Activated naive CD4-positive, alpha-beta T cell treated with anti-CD3 and anti-CD28 coated beads, Interleukin-2, amount 50 U/mL, for 16 hours (primary cell): Measurements from ENCODE around the gene CCNT1.
"Not testable (repeated sequence)": the region's sequence is repeated elsewhere in the genome, so short reads cannot be mapped to it uniquely, and the experiment has no call there.

Experiments used
- DNase-seq: peaks from one replicate; pipeline ENCODE4 v3.0.0-alpha.2; 2020

Gene CCNT1

GRCh38 chr12:48690990-48691389 lies 25.5 kb downstream of the CCNT1 start:
- DNase-seq: no peak

DNA sequence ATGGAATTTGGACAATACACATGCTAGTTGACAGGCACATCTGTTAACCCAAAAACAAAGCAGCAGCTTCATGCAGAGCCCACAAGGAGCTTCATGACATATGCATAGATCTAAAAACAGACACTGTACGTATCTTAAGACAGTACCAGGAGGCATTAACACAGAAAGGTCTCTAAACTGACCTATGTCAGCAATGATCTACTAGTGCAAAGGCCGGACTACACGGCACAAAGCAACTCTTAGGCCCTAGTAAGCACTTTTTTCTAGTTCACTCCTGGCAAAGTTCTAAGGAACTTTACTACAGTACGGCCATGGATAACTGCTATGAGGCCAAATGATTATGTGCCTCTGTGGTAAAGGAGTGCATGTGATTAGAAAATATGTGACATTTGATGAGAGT lies 26.1 kb downstream of the CCNT1 start:
- DNase-seq: no peak

GRCh38 chr12:48688836-48689235 lies 27.7 kb downstream of the CCNT1 start:
- no peak for DNase-seq

DNA sequence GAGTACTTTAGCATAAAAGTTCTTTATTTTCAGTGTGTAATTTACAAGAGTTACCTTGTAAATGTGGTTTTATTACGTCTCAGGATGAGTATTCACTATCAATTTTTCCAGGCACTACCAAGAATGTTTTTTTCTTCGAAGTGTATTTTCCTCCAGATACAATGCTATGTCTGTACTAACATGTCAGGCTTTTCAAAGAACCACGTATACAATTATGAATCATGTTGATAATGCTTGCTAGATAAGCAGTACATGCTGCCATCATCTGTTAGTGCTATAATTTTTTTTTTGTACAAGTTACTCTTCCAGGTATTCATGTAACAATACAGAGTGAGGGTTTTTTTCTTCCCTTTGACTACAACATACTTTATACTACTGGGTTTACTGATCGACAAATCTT lies 28.9 kb downstream of the CCNT1 start:
- DNase-seq: no peak

- DNase-seq: no peak
Observed at GRCh38 chr12:48686615-48687334, 29.7 kb downstream of the CCNT1 start.

GRCh38 chr12:48686037-48686595 lies 30.4 kb downstream of the CCNT1 start:
- no peak for DNase-seq

- no peak for DNase-seq
Observed at GRCh38 chr12:48683534-48683933, 33.0 kb downstream of the CCNT1 start.

DNA sequence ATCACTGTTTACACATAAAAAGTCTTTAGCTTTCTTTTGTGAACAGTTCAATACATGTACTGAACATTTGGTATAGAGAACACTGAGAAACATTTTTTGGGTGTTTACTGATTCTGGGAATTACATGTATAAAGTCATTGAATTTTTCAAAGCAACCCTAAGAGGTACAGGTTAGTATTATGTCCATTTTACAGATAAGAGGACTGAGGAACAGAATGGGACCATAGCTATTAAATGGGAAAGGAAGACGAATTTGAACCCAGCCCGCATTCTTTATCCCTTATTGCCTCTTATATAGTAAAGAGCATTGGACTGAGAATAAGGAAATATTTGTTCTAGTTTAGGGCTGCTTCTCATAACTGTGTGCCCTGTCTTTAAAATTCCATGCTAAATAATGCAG lies 33.6 kb downstream of the CCNT1 start:
- DNase-seq: no peak

GRCh38 chr12:48682533-48682905 lies 34.0 kb downstream of the CCNT1 start:
- DNase-seq: not testable (repeated sequence)

- peak; percentile 98 for DNase-seq
Observed at GRCh38 chr12:48681710-48682532, 34.6 kb downstream of the CCNT1 start, which contains the start of gene KANSL2. Gene KANSL2, minus strand, starts transcription at chr12:48682238. Its CDS starts 606 bp downstream, at chr12:48681632.

DNA sequence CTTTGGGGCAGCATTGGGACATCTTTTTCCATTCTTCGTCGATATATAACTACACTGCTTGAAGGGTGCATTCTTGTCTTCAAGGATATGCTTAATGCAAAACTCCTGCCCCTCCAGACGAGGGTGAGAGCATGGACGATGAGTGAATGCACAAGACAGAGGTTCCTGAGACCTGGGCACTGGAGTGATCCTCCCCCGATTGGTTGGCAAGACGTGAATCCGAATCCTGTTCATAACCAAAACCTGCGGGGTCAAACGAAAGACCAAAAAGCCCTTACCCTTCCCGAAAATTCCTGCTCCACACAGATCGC lies 35.2 kb downstream of the CCNT1 start:
- no peak for DNase-seq

- DNase-seq: no peak
Observed at GRCh38 chr12:48680861-48681260, 35.6 kb downstream of the CCNT1 start.

- no peak for DNase-seq
Observed at GRCh38 chr12:48678551-48679185, 37.8 kb downstream of the CCNT1 start.

DNA sequence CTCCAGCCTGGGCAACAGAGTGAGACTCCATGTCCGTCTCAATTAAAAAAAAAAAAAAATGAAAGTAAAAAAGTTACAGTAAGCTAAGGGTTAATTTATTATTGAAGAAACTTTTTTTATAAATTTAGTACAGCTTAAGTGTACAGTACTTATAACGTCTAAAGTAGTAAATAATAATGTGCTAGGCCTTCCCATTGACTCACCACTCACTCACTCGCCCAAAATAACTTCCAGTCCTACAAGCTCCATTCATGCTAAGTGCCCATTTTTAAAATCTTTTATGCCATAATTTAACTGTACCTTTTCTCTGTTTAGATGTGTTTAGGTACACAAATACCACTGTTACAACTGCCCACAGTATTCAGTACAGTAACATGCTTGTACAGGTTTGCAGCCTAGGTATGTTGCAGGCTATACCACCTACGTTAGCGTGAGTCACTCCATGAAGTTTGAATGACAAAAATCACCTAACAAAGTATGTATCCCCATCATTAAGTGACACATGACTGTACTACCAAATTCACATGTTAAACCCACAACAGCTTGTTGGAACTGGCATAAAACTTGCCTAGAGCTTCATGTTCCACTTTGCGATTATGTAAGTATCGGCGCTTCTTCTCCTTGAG lies 45.2 kb downstream of the CCNT1 start:
- no peak for DNase-seq

GRCh38 chr12:48668996-48669395 lies 47.5 kb downstream of the CCNT1 start:
- DNase-seq: no peak

- DNase-seq: no peak
Observed at GRCh38 chr12:48659863-48660262, 56.6 kb downstream of the CCNT1 start.

GRCh38 chr12:48651681-48652080 lies 64.8 kb downstream of the CCNT1 start:
- no peak for DNase-seq

DNA sequence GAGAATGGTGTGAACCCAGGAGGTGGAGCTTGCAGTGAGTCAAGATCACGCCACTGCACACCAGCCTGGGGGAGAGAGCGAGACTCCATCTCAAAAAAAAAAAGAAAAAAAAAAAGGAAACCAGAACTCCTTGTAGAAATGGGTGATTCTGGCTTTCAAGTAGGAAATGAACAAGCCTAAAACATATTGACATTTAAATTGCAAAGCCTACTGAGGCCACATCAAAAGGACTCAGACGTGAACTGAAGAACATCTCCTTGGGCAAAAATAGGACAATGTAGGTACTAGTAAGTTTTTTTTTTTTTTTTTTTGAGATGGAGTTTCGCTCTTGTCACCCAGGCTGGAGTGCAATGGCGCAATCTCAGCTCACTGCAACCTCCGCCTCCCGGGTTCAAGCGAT lies 71.2 kb downstream of the CCNT1 start:
- DNase-seq: not testable (repeated sequence)

- no peak for DNase-seq
Observed at GRCh38 chr12:48643011-48643410, 73.5 kb downstream of the CCNT1 start.

DNA sequence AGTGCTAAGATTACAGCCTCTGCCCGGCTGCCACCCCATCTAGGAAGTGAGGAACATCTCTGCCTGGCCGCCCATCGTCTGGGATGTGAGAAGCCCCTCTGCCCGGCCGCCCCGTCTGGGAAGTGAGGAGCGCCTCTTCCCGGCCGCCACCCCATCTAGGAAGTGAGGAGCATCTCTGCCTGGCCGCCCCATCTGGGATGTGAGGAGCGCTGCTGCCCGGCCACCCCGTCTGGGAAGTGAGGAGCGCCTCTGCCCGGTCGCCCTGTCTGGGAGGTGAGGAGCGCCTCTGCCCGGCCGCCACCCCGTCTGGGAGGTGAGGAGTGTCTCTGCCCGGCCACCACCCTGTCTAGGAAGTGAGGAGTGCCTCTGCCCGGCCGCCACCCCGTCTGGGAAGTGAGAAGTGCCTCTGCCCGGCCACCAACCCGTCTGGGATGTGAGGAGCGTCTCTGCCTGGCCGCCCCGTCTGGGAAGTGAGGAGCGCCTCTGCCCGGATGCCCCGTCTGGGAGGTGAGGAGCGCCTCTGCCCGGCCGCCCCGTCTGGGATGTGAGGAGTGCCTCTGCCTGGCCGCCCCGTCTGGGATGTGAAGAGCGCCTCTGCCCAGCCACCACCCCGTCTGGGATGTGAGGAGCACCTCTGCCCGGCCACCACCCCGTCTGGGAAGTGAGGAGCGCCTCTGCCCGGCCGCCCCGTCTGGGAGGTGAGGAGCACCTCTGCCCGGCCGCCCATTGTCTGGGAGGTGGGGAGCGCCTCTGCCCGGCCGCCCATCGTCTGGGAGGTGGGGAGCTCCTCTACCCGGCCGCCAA lies 74.6 kb downstream of the CCNT1 start:
- not testable (repeated sequence) for DNase-seq

- DNase-seq: no peak
Observed at GRCh38 chr12:48640854-48641253, 75.7 kb downstream of the CCNT1 start.

GRCh38 chr12:48640428-48640827 lies 76.1 kb downstream of the CCNT1 start:
- DNase-seq: no peak
